SK-N-MC (cell line): Measurements from ENCODE around the gene LGALS8.

ENCODE experiments used
- EZH2 ChIP-seq: fragments of 200-600 bp; sonication (generic); IDR thresholded peaks from one replicate; pipeline ENCODE4 v1.6.1; 2017; ENCODE audit warnings: antibody characterized with exemption
- POLR2AphosphoS5 ChIP-seq: IDR thresholded peaks from 2 replicates; pipeline ENCODE4 v1.6.1; 2012; ENCODE audit warnings: mild to moderate bottlenecking, low read depth, low read length, borderline replicate concordance

- TF ChIP-seq EZH2 (no peak), POLR2AphosphoS5 (no peak)
Measured at GRCh38 chr1:236568285-236568894, 44.6 kb downstream of the LGALS8 start.
